HG02870 (cell line): Measurements from ENCODE around the gene GATD1.
"Not testable (repeated sequence)": the region's sequence is repeated elsewhere in the genome, so short reads cannot be mapped to it uniquely, and the experiment has no call there.

Experiments used
- ATAC-seq: cut with Tn5 transposase; IDR thresholded peaks from one replicate; pipeline ENCODE4 v1.9.1; 2021; ENCODE audit warnings: mild to moderate bottlenecking, moderate library complexity; ENCODE audit not compliant: unreplicated experiment

Gene GATD1

DNA sequence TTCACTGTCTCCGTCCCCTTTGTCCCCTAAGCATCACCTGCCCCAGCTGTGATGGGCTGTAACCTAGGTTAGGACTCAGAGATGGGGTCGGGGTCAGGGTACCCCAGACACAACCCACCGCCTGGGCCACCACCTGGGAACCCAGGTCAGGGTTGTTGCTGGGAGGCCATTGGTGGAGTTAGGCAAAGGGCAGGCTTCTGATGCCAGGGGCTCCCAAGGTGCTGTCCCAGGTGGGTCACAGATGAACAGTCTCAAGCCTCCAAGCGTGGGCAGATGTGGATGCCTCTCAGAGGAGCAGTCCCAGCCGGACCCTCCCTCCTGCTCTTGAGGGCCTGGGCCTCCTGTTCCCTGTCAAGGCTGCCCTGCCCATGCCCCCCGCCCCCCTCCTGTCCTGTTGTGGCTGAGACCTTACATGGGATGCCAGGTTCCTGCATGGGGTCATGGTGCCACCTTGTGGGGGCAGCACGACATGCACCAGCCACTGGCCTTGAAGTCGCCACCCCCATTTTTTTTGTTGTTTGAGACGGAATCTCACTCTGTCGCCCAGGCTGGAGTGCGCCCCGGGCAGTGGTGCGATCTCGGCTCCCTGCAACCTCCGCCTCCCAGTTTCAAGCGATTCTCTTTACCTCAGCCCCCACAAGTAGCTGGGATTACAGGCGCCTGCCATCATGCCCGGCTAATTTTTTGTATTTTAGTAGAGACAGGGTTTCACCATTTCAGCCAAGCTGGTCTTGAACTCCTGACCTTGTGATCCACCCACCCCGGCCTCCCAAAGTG is 12.1 kb downstream of the GATD1 start:
- ATAC-seq: no peak

DNA sequence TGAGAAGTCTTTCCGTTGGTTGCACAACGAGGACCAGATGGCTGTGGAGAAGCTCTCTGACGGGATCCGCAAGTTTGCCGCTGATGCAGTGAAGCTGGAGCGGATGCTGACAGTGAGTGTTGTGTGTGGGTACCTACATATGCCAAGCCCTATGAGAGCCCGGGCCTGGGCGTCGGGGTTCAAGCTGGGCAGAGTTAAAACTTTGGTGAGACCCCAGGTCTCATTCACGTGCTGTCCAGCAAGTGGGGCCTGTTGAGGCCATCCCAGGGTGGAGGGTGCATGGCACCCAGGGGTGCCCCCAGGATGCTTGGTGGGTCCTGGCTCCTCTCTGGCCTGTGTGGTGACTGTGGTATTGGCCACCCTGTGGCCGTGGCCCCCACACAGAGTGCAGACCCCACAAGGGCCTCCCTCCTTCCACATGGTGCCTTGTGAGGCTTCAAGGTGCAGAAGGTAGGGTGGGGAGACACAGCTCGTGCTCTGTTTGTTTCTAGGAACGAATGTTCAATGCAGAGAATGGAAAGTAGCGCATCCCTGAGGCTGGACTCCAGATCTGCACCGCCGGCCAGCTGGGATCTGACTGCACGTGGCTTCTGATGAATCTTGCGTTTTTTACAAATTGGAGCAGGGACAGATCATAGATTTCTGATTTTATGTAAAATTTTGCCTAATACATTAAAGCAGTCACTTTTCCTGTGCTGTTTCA is 12.8 kb downstream of the GATD1 start:
- no peak for ATAC-seq

DNA sequence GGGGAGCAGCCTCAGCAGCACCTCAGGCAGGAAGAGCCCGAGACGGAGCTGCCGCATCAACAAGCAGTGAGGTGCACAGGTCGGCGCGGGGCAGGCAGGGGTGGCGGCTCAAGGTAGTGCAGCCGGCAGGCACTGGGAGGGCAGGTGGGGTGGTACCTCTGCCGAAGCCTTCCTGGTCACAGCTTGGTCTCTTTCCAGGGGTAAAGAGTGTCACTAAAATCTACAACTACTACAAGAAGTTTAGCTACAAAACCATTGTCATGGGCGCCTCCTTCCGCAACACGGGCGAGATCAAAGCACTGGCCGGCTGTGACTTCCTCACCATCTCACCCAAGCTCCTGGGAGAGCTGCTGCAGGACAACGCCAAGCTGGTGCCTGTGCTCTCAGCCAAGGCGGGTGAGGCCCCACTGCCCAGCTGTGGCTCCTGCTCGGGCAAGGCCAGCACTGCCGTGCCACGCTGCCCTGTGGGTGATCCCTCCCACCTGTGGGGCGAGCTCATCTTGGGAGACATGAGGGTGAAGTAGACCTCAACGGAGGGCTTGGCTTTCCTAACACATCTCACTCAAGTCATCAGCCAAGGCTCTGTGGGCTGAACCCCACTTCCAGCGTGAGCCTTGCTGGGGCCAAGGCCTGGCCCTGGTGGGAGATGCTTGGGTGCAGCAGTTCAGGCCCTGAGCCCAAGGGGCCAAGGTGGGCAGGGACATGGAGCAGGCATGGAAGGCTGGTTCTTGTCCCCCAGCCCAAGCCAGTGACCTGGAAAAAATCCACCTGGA is 13.6 kb downstream of the GATD1 start:
- ATAC-seq: no peak

DNA sequence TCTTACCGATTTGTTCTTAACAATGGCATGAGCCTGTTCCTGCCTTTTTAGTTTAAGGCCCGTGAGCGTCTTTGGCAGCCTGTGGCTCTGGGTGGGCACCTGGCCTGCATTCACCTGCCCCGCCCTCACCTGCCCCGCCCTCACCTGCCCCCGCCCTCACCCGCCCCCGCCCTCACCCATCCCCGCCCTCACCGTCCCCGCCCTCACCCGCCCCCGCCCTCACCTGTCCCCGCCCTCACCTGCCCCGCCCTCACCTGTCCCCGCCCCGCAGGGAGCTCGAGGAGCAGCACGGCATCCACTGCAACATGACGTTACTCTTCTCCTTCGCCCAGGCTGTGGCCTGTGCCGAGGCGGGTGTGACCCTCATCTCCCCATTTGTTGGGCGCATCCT is 14.2 kb downstream of the GATD1 start:
- no peak for ATAC-seq

DNA sequence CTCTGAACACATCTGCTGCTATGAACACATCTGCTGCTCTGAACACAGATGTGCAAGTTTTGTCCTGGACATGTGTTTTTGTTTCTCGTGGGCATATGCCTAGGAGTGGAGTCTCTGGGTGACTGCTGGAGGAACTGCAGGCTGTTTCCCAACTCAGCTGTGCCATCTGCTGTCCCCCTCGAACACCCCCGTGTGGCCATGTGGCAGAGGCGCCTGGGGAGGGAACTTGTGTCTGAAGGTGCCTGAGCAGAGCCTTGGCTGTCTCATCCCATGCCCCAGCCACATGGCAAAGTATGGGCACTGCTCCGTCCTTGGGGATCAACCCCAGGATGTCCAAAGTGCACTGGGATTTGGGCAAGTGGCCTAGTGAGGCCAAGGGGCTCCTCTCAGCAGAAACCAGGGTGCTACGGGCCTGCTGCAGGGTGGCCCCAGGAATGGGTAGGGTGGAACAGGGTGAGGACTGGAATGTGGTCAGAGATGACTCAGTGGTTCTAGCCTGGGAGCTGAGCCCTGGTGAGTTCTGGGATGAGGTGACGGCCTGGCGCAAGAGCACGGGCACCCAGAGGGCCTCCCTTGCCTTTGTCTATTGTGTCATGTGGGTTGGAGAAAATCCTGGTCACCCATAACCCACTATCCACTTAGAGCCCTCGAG is 14.7 kb downstream of the GATD1 start:
- no peak for ATAC-seq

DNA sequence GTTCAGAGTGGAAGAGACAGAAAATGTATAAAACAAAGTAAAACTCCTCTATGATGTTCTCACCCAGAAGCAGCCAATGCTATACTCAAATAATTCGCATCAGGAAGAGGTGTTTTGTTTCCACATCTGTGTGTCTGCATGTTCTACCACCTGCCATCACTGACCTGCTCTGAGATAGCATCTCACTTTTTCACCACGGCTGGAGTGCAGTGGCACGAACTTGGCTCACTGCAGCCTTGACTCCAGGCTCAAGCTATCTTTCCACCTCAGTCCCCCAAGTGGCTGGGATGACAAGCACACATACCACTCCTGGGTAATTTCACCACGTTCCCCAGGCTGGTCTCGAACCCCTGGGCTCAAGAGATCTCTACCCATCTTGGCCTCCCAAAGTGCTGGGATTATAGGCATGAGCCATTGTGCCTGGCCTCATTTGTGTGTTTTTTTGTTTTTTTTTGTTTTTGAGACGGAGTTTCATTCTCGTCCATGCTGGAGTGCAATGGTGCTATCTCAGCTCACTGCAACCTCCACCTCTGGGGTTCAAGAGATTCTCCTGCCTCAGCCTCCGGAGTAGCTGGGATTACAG is 15.7 kb downstream of the GATD1 start:
- no peak for ATAC-seq

DNA sequence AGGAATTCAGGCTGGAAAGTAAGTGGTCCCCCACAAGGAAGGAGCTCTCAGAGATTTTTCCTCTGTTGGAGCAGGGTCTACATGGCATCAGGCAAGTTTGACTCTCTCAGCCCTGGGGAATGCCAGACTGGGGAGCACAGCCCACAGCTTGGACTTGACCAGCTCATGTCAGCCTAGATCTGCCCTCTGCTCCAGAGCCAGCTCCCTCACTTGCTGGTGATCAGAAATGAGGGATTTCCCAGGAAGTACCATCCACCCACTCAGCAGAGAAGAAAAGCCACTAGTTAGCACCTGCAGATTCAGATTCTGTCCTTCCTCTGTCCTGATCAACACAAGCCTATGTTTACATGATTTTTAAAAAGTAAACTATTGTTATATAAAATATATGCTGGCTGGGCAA is 17.1 kb downstream of the GATD1 start:
- ATAC-seq: no peak

DNA sequence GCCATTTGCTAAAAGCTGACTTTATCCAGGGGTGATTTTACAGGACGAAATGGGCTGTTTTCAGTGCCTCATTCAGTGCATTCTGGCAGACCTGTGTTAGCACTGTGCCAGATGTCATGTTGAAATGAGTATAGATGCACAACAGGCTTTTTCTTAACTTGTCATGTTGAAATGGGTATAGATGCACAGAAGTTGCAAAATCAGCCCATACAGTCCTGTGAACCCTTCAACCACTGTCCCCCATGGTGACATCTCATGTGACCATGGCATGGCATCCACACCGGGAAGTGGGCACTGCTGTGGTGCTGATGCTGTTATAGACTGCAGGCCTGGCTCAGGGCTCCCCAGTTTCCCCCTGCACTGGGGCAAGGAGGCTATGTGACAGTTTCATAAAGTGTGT is 27.6 kb downstream of the GATD1 start:
- no peak for ATAC-seq

DNA sequence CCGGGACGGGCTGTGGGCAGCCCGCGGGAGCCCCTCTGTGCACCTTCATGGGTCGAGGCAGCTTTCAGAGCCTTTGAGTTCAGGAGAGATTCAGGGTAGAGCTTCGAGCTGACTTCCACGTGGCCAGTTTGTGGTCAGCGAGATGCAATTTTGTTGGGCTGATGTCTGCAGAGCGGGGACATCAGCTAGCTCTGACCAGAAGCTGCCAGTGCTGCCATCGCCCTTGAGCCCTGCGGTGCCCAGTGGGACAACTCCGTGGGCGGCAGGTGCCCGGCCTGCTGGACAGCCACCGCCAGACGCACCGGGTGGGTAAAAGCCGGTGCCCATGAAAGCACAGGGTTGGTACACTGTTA is 29.3 kb downstream of the GATD1 start:
- no peak for ATAC-seq

DNA sequence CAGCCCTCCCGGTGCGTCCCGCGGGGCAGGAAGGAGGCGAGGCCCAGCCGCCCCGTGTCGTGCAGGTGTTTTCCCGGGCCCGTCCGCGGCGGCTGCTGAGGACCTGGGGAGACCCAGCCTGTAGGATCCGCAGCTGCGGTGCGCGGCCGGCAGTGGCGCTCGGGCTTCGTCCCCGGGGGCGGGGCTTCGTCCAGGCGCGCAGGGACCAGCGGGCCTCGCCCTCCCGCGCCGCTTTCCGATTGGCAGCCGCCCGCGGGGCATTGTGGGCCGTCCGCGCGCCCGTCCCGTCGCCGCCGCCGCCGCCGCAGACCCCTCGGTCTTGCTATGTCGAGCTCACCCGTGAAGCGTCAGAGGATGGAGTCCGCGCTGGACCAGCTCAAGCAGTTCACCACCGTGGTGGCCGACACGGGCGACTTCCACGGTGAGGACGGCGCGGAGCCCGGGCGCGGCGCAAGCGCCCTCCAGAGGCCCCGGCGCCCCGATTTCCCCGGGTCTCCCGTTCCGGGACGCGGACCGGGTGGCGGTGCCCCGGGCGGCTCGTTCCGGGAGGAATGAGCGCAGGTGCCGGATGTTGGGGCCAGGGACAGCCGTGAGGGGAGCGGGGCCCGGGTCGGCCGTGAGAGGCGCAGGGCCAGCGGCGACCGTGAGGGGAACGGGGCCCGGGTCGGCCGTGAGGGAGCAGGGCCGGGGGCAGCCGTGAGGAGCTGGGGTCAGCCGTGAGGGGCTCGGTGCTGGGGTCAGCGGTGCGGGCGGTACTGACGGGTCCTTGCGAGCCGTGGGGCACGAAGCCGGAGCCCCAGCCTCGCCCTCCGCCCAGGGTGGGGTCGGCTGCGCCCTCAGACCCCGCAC is 29.9 kb downstream of the GATD1 start, which contains the start of gene TALDO1:
TSS of gene TALDO1 (plus strand) at position 307 of the 849 bp plus-strand sequence. CDS start at position 325, 18 bp downstream.
- peak; percentile 84 for ATAC-seq

DNA sequence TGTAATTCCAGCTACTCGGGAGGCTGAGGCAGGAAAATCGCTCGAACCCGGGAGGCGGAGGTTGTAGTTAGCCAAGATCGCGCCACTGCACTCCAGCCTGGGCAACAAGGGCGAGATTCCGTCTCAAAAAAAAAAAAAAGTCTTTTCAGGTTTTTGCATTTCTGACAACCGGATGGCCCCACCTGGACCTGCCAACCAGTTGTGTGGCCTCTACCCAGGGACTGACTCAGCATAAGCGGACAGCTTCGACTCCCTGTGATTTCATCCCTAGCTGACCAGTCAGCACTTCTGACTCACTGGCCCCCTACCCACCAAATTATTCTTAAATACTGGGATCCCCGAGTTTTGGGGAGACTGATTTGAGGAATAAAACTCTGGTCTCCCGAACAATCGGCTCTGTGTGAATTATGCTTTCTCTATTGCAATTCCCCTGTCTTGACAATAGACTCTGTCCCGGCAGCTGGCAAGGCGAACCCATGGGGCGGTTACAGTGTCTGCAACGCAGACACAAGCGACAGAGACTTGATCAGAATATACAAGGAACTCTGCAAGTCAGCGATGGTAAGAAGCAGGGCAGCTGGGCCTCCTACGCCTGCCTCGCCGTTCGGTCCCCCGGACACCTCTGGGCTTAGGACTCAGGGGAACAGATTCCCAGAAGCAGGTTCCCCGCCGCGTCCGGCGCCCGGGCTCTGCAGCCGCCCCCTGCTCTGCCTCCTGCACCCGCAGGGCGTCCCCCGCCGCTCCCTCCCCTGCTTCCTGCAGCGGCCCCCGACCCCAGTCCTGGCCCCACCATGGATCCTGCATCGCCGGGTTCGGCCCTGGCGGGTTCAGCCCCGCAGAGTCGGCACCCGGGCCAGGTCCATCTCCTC is 30.8 kb downstream of the GATD1 start:
- ATAC-seq: peak; percentile 24

DNA sequence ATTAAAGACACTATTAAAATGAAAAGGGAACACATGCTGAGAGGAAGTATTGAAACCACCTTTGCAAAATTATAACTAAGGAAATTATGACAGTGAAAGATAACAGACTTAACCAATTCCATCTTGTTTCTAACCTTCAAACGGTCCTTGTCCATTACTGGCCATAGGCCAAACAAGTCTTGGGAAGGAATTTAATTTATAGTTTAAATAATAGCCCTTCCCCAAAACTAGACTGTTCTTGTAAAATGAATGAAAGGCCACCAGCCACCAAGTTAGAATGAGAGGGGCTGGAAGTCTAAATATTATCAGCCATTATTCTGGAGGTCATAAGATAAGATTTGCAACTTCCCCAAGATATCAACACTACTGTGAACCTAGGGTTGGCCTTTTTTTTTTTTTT is 31.9 kb downstream of the GATD1 start:
- no peak for ATAC-seq

DNA sequence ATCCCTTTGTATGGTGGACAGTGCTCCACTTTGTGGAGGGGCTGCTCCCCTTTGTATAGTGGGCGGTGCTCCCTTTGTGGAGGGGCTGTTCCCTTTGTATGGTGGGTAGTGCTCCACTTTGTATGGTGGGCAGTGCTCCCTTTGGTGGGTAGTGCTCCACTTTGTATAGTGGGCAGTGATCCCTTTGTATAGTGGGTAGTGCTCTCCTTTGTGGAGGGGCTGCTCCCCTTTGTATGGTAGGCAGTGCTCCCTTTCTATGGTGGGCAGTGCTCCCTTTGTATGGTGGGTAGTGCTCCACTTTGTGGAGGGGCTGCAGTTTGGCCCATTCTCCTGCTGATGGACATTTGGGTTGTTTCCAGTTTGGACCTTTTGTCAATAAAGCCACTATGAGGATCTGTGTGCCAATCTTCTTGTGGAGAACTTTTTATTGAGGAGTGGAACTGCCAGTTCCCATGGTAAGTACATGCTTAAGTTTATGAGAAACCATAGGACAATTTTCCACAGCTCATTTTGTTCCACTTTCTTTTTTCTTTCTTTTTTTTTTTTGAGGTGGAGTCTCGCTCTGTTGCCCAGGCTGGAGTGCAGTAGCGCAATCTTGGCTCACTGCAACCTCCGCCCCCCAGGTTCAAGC is 34.6 kb downstream of the GATD1 start:
- ATAC-seq: no peak

DNA sequence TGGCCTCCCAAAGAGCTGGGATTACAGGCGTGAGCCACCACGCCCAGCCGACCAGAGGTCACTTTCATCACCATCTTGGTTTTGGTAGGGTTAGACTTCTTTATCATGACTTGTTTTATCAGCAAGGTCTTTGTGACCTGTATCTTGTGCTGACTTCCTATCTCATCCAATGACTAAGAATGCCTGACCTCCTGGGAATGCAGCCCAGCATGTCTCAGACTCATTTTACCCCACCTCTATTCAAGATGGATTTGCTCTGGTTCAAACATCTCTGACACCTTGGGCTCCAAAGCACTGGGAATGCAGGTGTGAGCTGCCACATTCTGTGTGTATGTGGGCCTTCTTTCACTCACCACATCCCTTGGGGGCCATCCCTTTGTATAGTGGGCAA is 35.1 kb downstream of the GATD1 start:
- no peak for ATAC-seq

DNA sequence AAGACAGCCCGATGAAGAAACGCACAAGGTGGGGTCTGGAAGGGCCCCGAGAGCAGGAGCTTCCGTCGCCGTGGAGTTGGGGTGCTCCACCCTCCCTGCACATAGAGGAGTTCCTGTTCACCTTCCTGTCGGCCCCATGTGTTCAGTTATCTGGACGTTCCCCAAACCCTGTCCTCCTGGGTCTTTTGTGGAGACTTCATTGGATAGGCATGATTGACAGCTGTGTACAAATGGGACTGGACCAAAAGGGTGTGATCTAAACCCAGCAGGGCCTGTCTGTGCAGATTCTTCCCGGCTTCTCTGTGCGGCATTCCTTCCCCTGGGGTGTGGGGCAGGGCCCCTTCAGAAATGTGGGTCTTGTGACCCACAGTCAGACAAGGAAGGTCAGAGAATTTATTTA is 39.4 kb downstream of the GATD1 start:
- ATAC-seq: not testable (repeated sequence)

DNA sequence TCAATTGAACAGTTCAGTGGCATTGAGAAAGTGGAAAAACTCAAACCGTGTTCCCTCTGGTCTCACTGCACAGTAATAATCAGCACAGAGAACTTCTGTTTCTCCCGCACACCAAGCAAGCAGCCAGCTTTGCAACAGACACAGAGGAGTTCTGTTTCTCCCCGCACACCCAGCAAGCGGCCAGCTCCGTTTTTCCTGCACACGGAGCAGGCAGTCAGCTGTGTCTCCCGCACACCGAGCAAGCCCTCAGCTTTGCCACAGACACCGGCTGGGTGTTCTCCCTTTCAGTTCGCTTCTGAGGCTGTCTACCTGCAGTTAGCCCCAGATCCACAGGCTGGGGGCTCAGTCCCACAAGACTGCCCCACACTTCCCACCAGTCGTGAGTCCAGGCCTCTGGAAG is 39.9 kb downstream of the GATD1 start:
- no peak for ATAC-seq

DNA sequence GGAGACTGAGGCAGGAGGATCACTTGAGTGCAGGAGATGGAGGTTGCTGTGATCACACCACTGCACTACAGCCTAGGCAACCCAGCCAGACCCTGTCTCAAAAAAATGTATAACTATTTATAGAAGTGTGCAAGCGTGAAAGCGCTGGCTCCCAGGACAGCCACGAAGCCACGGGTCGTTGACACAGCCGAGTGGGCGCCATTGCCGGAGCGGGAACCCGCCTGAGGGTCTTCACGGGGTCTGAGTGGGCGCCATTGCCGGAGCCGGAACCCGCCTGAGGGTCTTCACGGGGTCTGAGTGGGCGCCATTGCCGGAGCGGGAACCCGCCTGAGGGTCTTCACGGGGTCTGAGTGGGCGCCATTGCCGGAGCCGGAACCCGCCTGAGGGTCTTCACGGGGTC is 42.7 kb downstream of the GATD1 start:
- ATAC-seq: not testable (repeated sequence)

DNA sequence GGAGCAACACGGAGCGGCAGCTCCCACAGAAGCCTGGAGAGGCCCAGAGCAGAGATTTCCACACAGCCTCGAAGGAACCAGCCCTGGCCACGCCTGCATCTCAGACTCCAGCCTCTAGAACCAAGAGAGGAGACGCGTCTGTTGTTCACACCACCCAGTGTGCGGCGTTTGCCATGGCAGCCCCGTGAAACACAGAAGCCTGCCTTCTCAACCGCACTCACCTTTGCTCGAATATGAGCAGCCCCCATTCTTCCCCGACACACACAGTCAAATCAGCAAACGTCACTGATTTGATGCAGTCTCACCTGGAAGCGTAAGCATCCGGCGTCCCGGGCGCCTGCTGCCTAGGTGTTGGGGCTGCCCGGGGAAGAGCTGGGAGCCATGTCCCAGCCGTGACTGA is 44.2 kb downstream of the GATD1 start:
- no peak for ATAC-seq
